GM18907 (cell line): ENCODE results near the gene MSI2.

Experiments
- ATAC-seq: cut with Tn5 transposase; IDR thresholded peaks from one replicate; pipeline ENCODE4 v1.9.1; 2021; ENCODE audit warnings: mild to moderate bottlenecking, moderate library complexity; ENCODE audit not compliant: unreplicated experiment

The MSI2 gene

GRCh38 chr17:57515662-57516211, 259.4 kb downstream of the MSI2 start:
- ATAC-seq, result no peak

- ATAC-seq, result no peak
These were observed 260.2 kb downstream of the MSI2 start for GRCh38 chr17:57516290-57517230.

DNA sequence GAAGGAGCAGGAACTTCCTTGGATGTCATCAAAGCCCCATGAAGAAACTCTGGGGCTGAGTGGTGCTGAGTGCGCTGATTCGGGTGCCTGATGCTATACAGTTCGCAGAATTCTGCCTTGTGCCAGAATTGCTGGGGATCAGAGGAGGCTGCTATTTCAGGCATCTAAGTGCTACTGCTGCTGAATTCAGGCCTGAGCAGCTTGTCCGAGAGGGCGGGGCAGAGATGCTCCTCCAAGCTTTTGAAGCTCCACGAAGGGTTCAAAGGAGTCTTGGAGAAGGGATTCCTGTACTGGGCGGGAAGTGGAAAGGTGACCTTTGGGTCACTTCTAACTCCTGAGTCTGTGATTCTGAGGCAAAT, 260.9 kb downstream of the MSI2 start:
- no peak for ATAC-seq

GRCh38 chr17:57517632-57518456, 261.5 kb downstream of the MSI2 start:
- ATAC-seq, result no peak

GRCh38 chr17:57518587-57519581, 262.6 kb downstream of the MSI2 start:
- no peak for ATAC-seq

DNA sequence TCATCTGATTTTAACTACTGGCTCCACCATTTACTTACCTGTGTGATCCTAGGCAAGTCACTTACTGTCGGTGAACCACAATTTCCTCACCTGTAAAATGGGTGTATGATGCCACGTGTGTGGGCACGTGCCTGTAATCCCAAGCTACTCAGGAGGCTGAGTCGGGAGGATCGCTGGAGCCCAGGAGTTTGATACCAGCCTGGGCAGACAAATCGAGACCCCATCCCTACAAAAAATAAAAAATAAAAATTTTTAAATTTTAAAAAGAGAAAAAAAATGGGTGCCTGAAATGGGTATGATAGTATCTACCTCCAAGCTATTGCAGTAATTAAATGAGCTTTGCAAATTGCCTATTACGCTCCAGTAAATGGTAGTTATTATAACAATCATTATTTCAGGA, 263.5 kb downstream of the MSI2 start:
- ATAC-seq, result no peak

DNA sequence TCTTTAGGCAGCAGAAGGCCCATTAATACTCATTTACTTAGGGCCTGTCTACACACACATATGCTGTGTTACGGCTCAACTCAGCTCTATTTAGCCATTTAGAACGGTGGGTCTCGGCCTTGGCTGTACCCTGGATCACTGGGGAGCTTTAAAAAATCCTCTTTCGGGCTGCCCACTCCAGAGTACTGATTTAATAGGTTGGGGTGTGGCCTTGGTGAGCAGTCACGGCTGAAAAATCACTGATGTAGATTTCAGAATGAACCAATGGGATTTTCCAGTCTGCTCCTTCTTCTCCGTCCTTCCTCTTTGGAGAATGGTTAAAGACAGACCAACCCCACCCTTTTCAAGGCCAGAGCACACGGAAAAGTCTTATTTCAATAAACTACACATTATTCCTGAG, 265.3 kb downstream of the MSI2 start:
- no peak for ATAC-seq

- no peak for ATAC-seq
These were observed 266.0 kb downstream of the MSI2 start for GRCh38 chr17:57522042-57523005.

GRCh38 chr17:57523926-57524632, 267.8 kb downstream of the MSI2 start:
- ATAC-seq, result no peak

- no peak for ATAC-seq
These were observed 268.7 kb downstream of the MSI2 start for GRCh38 chr17:57524839-57525568.

DNA sequence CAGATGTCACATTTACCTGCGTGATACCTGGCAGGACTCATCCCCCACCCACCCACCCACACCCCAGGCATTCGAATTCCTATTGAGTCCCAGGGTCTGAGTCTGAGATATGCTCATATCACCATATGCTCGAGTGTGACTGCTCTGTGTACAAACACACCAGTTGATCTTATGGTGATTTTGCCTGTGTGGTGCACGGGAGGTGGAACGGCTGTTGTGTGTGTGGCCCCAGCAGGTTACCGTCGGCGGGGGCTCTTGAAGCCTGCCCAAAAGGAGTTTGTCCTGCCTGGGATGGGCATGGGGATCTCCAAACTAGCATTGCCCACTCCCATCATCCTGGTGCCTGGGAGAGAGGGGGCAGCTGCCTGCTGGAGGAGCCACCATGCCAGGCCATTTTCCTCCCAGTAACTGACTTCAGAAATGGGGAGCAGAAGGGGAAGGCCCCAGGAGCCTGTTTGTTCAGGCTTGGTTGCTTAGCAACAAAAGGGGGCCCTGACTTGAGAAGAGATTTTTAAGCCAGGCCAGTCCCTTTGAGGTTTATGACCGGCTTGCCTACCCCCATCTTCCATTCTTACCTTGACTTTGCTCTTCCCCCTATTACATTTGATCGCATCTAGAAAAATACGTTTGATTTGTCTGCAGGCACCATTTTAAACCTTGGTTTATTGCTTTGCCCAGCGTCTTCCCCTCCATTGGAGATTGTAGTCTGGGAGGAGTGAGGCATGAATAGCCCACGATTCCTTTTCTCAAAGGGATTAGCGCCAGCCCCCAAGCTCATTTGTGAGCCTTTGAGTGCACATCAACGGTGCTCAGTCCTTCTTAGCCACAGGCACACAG, 271.1 kb downstream of the MSI2 start:
- ATAC-seq, result no peak

GRCh38 chr17:57528058-57528451, 271.7 kb downstream of the MSI2 start:
- no peak for ATAC-seq

GRCh38 chr17:57530026-57530425, 273.7 kb downstream of the MSI2 start:
- no peak for ATAC-seq

DNA sequence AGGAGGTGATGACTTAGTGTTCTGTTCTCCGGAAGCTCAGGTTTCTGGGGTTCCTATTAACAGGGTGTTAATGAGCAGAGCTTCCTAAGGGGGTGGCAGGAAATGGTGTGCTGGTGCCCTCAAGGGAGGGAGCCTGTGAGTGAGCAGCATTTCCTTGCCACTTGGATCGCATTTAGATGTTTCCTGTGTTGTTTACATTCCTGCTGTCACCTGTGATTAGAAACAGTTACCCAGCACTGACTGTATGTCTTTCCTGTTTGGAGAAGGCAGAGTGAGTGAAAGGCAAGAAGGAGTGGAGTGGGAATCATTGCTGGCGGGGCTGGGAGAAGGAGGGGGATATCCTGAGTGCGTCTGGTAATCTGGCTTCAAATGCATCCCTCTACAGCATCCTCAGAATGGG, 274.2 kb downstream of the MSI2 start:
- ATAC-seq, result no peak

- no peak for ATAC-seq
These were observed 274.8 kb downstream of the MSI2 start for GRCh38 chr17:57531078-57531477.

DNA sequence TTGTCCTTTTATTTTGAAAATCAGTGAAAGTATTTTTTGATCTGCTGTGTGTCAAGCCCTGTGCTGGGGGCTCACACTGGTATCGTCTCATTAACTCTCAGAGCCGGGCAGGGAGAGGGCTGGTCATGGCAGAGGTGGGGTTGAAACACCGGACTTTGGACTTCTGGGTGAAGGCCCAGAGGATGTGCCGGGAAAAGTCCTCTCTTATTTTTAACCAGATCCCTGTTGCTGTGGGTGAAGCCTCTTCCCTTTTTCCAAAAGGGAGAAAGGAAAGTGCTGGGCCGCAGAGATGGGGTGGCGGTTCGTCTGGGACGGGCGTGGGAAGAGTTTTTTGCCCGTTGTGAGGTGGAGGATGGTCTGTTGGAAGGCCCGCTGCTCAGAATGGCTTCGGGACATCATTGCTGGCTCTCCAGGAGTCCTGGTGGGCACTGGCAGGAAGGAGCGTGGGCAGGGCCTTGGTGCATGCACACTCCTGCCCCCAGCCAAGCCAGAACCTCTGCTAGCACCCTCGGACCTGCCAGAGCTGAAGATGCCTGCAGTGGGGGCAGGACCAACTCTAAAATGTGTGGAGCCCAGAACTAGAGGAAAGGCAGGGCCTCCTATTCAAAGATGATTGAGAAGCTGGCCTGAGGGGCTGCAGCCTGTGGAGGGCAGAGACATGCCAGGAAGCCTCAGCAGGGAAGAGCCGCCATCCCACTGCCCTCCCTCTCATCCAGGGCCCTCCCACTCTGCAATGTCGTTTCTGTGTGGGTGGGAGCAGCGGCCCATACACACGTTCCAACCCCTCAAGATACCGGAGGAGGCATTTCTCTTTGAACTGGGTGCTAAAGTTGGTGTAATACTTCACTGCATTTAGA, 275.6 kb downstream of the MSI2 start:
- no peak for ATAC-seq
